HG03342 (cell line): ENCODE measurements around the gene RNLS.
"Not testable (repeated sequence)": the region's sequence is repeated elsewhere in the genome, so short reads cannot be mapped to it uniquely, and the experiment has no call there.

ENCODE experiments used
- ATAC-seq: cut with Tn5 transposase; IDR thresholded peaks from one replicate; pipeline ENCODE4 v1.9.1; 2021; ENCODE audit warnings: mild to moderate bottlenecking, moderate library complexity; ENCODE audit not compliant: unreplicated experiment

Gene RNLS

DNA sequence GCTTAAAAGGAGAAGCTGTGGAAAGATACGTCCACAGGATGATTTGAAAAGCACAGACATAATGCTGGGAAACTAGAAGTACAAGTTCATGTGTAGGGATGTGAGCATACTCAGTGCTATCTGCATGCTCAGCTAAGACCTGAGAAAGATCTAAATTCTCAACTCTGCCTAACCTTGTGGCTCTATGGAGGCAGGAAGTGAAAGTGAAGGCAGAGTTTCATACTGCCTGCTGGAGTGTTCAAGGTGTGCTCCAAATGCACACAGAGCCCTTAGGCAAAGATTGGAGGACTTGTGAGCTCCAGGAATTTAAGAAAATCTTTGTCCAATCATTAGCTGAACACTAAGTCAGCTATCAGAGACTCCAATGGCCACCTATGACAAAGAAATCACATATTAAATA is 190.9 kb downstream of the RNLS start:
- peak; percentile 95 for ATAC-seq

GRCh38 chr10:88390041-88390440 is 193.1 kb downstream of the RNLS start:
- no peak for ATAC-seq

DNA sequence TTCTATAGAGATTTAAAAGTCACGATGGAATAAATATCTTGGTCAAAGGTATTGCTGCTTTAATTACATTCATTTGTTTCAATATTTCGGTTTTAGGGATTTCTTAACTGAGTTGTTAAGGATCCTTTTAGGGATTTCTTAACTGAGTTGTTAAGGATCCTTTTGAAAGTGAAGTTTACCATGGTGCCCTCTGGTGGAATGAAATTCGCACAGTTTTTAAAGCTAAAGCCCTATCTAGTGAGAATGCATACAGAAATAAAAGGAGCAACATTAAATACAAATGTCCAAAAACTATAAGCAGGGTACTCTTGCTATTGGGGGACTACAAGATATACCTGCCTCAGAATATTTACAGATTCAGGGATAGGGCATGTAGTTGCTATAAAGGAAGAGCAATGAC is 193.7 kb downstream of the RNLS start:
- ATAC-seq: no peak

- no peak for ATAC-seq
These were observed 194.8 kb downstream of the RNLS start for GRCh38 chr10:88388324-88388723.

DNA sequence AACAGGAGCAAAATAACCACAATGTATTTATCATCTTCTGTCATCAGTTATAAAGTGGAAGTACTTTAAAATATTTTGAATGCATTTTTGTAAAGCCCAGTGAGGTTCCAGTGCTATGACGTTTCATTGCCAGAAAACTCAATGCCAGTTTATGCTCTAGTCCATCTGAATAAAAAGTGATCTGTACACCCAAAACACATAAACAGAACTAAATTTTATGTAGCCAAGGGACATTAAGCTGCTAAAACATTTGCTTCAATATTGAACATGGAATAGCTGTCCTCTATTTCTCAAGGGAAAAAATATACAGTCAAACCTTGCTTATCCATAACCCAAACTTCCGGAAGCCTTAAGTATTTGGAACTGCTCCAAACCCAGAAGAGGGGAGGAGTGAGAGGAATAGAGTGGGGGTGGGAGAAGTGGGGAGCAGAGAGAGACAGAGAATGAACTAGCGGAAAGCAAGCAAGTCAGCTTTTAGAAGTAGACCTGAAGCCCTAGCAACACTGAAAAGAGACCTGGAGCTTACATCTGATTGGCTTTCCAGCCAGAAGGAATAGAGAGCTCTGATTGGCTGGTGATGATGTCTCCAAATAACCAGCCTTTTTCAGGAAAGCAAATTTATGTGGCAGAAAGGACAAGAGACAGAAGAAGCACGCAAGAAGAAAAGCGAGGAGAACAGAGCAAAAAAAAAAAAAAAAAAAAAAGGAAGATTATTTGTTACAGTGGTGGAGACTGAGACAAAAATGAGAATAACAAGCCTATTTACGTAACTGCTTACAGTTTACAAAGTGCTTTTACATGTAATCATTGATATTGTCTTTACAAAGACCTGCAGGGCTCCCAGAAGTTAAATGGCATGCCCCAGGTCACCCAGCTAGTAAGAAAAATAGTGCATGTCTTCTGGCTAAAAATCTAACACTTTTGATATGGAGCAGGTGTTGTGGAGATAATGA is 196.0 kb downstream of the RNLS start:
- ATAC-seq: peak; percentile 56

DNA sequence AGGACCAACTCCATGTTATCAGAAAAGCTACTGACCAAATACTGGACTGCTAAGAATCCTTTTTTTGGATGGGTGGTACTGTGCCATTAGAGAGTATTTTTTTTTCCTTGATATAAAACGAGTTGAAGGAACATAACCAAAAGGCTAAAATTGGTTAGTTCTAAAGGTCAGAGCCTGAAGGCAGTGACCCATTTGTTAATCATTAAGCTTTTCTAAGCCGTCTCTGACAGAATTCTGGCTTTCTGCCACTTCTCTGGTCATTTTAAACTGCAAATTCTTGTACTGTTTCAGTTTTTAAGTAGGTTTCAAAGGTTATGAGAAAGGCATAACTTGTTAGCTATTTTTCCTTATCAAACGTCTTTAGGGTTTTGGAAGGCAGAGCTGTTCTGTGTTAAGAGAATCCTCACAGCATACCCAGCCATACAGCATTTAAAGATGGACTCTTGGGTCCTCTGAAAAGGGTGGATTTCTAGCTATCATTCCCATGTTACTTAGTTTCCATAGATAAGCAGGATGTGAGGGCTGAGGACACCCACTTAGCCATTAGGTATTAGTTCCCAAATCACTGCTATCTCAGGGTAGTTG is 196.8 kb downstream of the RNLS start:
- ATAC-seq: peak; percentile 32

GRCh38 chr10:88385601-88386203 is 197.4 kb downstream of the RNLS start:
- peak; percentile 70 for ATAC-seq

GRCh38 chr10:88383276-88383675 is 199.8 kb downstream of the RNLS start:
- ATAC-seq: no peak

GRCh38 chr10:88382699-88383098 is 200.4 kb downstream of the RNLS start:
- no peak for ATAC-seq

- no peak for ATAC-seq
These were observed 203.5 kb downstream of the RNLS start for GRCh38 chr10:88379575-88379974.

- no peak for ATAC-seq
These were observed 205.6 kb downstream of the RNLS start for GRCh38 chr10:88377510-88377909.

- no peak for ATAC-seq
These were observed 208.5 kb downstream of the RNLS start for GRCh38 chr10:88374392-88375175.

GRCh38 chr10:88372881-88373592 is 210.1 kb downstream of the RNLS start:
- ATAC-seq: no peak

- no peak for ATAC-seq
These were observed 210.9 kb downstream of the RNLS start for GRCh38 chr10:88372051-88372715.

DNA sequence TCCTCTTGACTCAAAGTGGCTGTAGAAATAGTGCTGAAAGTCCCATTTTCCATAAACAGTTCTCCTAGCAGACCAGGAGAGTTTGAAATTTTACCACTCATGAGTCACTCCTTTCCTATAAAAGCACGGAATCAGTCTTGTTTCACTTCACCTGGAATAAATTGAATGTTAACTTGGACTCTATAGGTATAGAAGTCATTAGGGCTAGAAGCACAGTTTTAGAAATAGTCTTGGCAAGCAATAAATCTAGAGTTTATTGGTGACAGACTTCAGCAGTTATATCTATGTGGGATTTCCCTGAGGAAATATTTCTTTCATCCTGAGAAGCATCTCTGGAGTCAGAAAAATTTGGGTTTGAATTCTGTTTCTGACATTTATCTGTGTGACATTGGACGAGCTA is 212.4 kb downstream of the RNLS start:
- no peak for ATAC-seq

GRCh38 chr10:88366772-88367171 is 216.3 kb downstream of the RNLS start:
- no peak for ATAC-seq

- no peak for ATAC-seq
These were observed 220.9 kb downstream of the RNLS start for GRCh38 chr10:88361995-88362807.

DNA sequence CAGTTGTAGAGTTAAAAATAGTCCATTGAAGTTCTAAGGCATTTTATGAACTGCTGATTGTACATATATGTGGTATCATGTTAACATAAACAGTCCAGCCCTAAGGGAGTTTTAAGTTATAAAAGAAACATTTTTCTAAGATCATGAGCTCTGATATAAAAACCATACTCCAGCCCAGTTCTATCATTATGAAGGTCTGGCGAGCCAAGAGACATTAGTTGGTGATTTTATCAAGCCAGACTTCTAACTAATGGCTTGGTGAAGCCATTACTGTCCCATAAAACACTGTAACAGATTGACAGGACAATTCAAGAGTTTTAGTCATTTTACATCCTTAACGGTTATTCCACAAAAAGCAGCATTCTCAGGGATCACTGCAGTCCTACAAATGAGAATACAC is 221.6 kb downstream of the RNLS start:
- no peak for ATAC-seq

DNA sequence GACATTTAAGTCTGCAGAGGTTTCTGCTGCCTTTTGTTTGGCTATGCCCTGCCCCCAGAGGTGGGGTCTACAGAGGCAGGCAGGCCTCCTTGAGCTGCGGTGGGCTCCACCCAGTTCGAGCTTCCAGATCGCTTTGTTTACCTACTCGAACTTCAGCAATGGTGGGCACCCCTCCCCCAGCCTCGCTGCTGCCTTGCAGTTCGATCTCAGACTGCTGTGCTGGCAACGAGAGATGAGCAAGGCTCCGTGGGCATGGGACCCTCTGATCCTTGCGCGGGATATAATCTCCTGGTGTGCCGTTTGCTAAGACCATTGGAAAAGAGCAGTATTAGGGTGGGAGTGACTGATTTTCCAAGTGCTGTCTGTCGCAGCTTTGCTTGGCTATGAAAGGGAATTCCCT is 227.4 kb downstream of the RNLS start:
- not testable (repeated sequence) for ATAC-seq
